HepG2 (cell line): ENCODE results near the gene MILR1. TPM values are rescaled to one million over a fixed set of nuclear protein-coding genes. Genes with fewer than 3 reads are reported as not detected.

Experiments
- AFF4 ChIP-seq: sonication (generic); formaldehyde crosslinking; IDR thresholded peaks from 2 replicates; pipeline ENCODE4 v1.4.0; 2020; ENCODE audit warnings: missing genetic modification reagents
- CENPX ChIP-seq: sonication (generic); formaldehyde crosslinking; IDR thresholded peaks from 2 replicates; pipeline ENCODE4 v1.9.0; 2021; ENCODE audit warnings: mild to moderate bottlenecking, missing genetic modification reagents, moderate library complexity
- ELF3 ChIP-seq: IDR thresholded peaks from 2 replicates; pipeline ENCODE4 v1.6.1; 2016; ENCODE audit warnings: missing genetic modification reagents, missing compliant biosample characterization
- GATAD1 ChIP-seq: IDR thresholded peaks from 2 replicates; pipeline ENCODE4 v1.6.1; 2016; ENCODE audit warnings: missing genetic modification reagents, missing compliant biosample characterization
- GLMP ChIP-seq: sonication (generic); formaldehyde crosslinking; IDR thresholded peaks from 2 replicates; pipeline ENCODE4 v1.9.0; 2021; ENCODE audit warnings: missing genetic modification reagents, mild to moderate bottlenecking, borderline replicate concordance
- GMEB2 ChIP-seq: IDR thresholded peaks from 2 replicates; pipeline ENCODE4 v1.6.1; 2016; ENCODE audit warnings: missing biosample characterization, missing genetic modification reagents, low read depth
- HBP1 ChIP-seq: IDR thresholded peaks from 2 replicates; pipeline ENCODE4 v1.6.1; 2016; ENCODE audit warnings: low read depth, control low read depth
- MAZ ChIP-seq, 2 experiments: sonication (generic) in 1 of 2; formaldehyde crosslinking in 1 of 2; IDR thresholded peaks; 2 replicates each; pipeline versions ENCODE4 v1.5.0 to v1.6.1; 2012 to 2020; ENCODE audit warnings: low read depth in 2 of 2, mild to moderate bottlenecking in 2 of 2, borderline replicate concordance in 1 of 2, improper control_type of control experiment in 1 of 2, low read length in 1 of 2, missing genetic modification reagents in 1 of 2, moderate library complexity in 1 of 2
- NKX3-1 ChIP-seq: sonication (generic); formaldehyde crosslinking; IDR thresholded peaks from 2 replicates; pipeline ENCODE4 v1.5.0; 2020; ENCODE audit warnings: missing genetic modification reagents
- RBM39 ChIP-seq: fragments of 200-400 bp; formaldehyde crosslinking; IDR thresholded peaks from one replicate; pipeline ENCODE4 v1.6.1; 2018; ENCODE audit warnings: antibody characterized with exemption, mild to moderate bottlenecking, low read depth, low read length; ENCODE audit not compliant: poor library complexity, severe bottlenecking
- RFXAP ChIP-seq: sonication (generic); formaldehyde crosslinking; IDR thresholded peaks from 2 replicates; pipeline ENCODE4 v1.4.0; 2020; ENCODE audit warnings: missing genetic modification reagents, borderline replicate concordance
- SKIL ChIP-seq: sonication (generic); formaldehyde crosslinking; IDR thresholded peaks from 2 replicates; pipeline ENCODE4 v1.8.0; 2022; ENCODE audit warnings: missing genetic modification reagents, mild to moderate bottlenecking, moderate library complexity, borderline replicate concordance
- SNAPC5 ChIP-seq: sonication (generic); formaldehyde crosslinking; IDR thresholded peaks from 2 replicates; pipeline ENCODE4 v1.8.1; 2023; ENCODE audit warnings: mild to moderate bottlenecking, missing genetic modification reagents, borderline replicate concordance
- SP5 ChIP-seq: IDR thresholded peaks from 2 replicates; pipeline ENCODE4 v1.6.1; 2016; ENCODE audit warnings: low read depth, borderline replicate concordance
- ZNF205 ChIP-seq: IDR thresholded peaks from 2 replicates; pipeline ENCODE4 v1.6.1; 2018; ENCODE audit warnings: missing biosample characterization, missing genetic modification reagents
- ZNF615 ChIP-seq: sonication (generic); formaldehyde crosslinking; IDR thresholded peaks from 2 replicates; pipeline ENCODE4 v1.5.0; 2020; ENCODE audit warnings: mild to moderate bottlenecking, missing genetic modification reagents, borderline replicate concordance
- ZNF616 ChIP-seq: sonication (generic); formaldehyde crosslinking; IDR thresholded peaks from 2 replicates; pipeline ENCODE4 v1.5.0; 2020; ENCODE audit warnings: low read depth, mild to moderate bottlenecking, missing genetic modification reagents
- ZNF713 ChIP-seq: sonication (generic); formaldehyde crosslinking; IDR thresholded peaks from 2 replicates; pipeline ENCODE4 v1.4.0; 2020; ENCODE audit warnings: mild to moderate bottlenecking, missing genetic modification reagents
- polyA plus RNA-seq, 8 experiments: library from polyadenylated mRNA; depleted of rRNA in 3 of 8; stranded (reverse) in 7 of 8; unstranded in 1 of 8; fragments of >200 nt; fragmentation: Illumina TruSeq in 4 of 8; extraction: Trizol in 4 of 8; gene quantifications; 2 replicates each; pipeline versions ENCODE4 v1.2.1 to v1.2.3, GENCODE V29; 2011 to 2016; ENCODE audit warnings: low read depth in 4 of 8, missing spikeins in 1 of 8, mixed read lengths in 1 of 8; ENCODE audit not compliant: insufficient read depth in 1 of 8
- total RNA-seq, 5 experiments: library from RNA; depleted of rRNA; stranded (reverse); fragments of >200 nt; fragmentation: Illumina TruSeq; extraction: Trizol; gene quantifications; 2 replicates each; pipeline ENCODE4 v1.2.3, GENCODE V29; 2016; ENCODE audit warnings: low read depth in 1 of 5

The MILR1 gene
- total and polyA plus RNA-seq, 2 of the 13 experiments (the other 11 are each of a cell fraction or from before 2014, with no cell fraction given): 0.27 to 1.7 TPM

- TF ChIP-seq ZNF615 (no peak; the same call in 1 of the 2 replicates), MAZ (IDR thresholded peaks at IDR 0.05; ENCODE audit: borderline replicate concordance, low read depth, low read length) (peak; percentile 92; the same call in 1 of the 2 replicates), MAZ (CRISPR knock-in tag; IDR thresholded peaks at IDR 0.05; ENCODE audit: low read depth) (no peak), SNAPC5 (CRISPR knock-in tag) (no peak), GATAD1 (CRISPR knock-in tag) (peak; percentile 75), ELF3 (peak; percentile 62), RBM39 (peak; percentile 66), SKIL (no peak), SP5 (peak; percentile 93), HBP1 (CRISPR knock-in tag) (peak; percentile 72; the same call in 1 of the 2 replicates), ZNF616 (CRISPR knock-in tag) (peak; percentile 84; the same call in 1 of the 2 replicates), ZNF713 (0 out of 2 replicates have a peak, but pooled peaks have one; percentile 71), GMEB2 (CRISPR knock-in tag) (peak; percentile 21; the same call in 1 of the 2 replicates), AFF4 (CRISPR knock-in tag) (peak; percentile 83; the same call in 1 of the 2 replicates), ZNF205 (CRISPR knock-in tag) (peak; percentile 3; the same call in 1 of the 2 replicates), GLMP (CRISPR knock-in tag) (no peak), NKX3-1 (CRISPR knock-in tag) (peak; percentile 61; the same call in 1 of the 2 replicates), CENPX (CRISPR knock-in tag) (no peak), RFXAP (CRISPR knock-in tag) (peak; percentile 39; the same call in 1 of the 2 replicates)
These were observed 57.3 kb downstream of the MILR1 start, which contains the start of gene DDX5 (continued) for GRCh38 chr17:64506201-64506575.
